ENCODE measurements around the gene ATP10A.

Gene ATP10A

GRCh38 chr15:25741256-25741580 is 121.9 kb downstream of the ATP10A start:
- no peak for DNase-seq (ENCODE audit: low read depth, low spot score)

GRCh38 chr15:25740383-25741255 is 122.5 kb downstream of the ATP10A start:
- DNase-seq (ENCODE audit: low read depth, low spot score) = no peak

- no peak for DNase-seq (ENCODE audit: low read depth, low spot score)
Measured at GRCh38 chr15:25739687-25740121, 123.4 kb downstream of the ATP10A start.

- DNase-seq (ENCODE audit: low read depth, low spot score) = no peak
Measured at GRCh38 chr15:25738171-25738965, 124.8 kb downstream of the ATP10A start.

- DNase-seq (ENCODE audit: low read depth, low spot score) = no peak
Measured at GRCh38 chr15:25737218-25737643, 125.9 kb downstream of the ATP10A start.

GRCh38 chr15:25736461-25736860 is 126.7 kb downstream of the ATP10A start:
- no peak for DNase-seq (ENCODE audit: low read depth, low spot score)

GRCh38 chr15:25735550-25736384 is 127.4 kb downstream of the ATP10A start:
- no peak for DNase-seq (ENCODE audit: low read depth, low spot score)

- no peak for DNase-seq (ENCODE audit: low read depth, low spot score)
Measured at GRCh38 chr15:25734680-25735355, 128.3 kb downstream of the ATP10A start.

- DNase-seq (ENCODE audit: low read depth, low spot score) = no peak
Measured at GRCh38 chr15:25733856-25734679, 129.1 kb downstream of the ATP10A start.

- DNase-seq (ENCODE audit: low read depth, low spot score) = no peak
Measured at GRCh38 chr15:25733036-25733855, 129.9 kb downstream of the ATP10A start.

- DNase-seq (ENCODE audit: low read depth, low spot score) = no peak
Measured at GRCh38 chr15:25732191-25732590, 130.9 kb downstream of the ATP10A start.

- DNase-seq (ENCODE audit: low read depth, low spot score) = no peak
Measured at GRCh38 chr15:25731411-25731810, 131.7 kb downstream of the ATP10A start.

- DNase-seq (ENCODE audit: low read depth, low spot score) = no peak
Measured at GRCh38 chr15:25730918-25731317, 132.2 kb downstream of the ATP10A start.

GRCh38 chr15:25728816-25729215 is 134.3 kb downstream of the ATP10A start:
- no peak for DNase-seq (ENCODE audit: low read depth, low spot score)

GRCh38 chr15:25727867-25728600 is 135.1 kb downstream of the ATP10A start:
- DNase-seq (ENCODE audit: low read depth, low spot score) = no peak

GRCh38 chr15:25727116-25727515 is 136.0 kb downstream of the ATP10A start:
- DNase-seq (ENCODE audit: low read depth, low spot score) = no peak

GRCh38 chr15:25725758-25726157 is 137.4 kb downstream of the ATP10A start:
- no peak for DNase-seq (ENCODE audit: low read depth, low spot score)

- no peak for DNase-seq (ENCODE audit: low read depth, low spot score)
Measured at GRCh38 chr15:25724899-25725298, 138.2 kb downstream of the ATP10A start.

GRCh38 chr15:25721605-25721955 is 141.5 kb downstream of the ATP10A start:
- DNase-seq (ENCODE audit: low read depth, low spot score) = no peak

Data from activated CD4-positive, CD25-positive, alpha-beta regulatory T cell treated with anti-CD3 and anti-CD28 coated beads, Interleukin-2, amount 50 U/mL, for 16 hours (primary cell).